Tibial artery (tissue), 4 donors: Measurements from ENCODE around the gene PKDREJ.
"Not testable (repeated sequence)": the region's sequence is repeated elsewhere in the genome, so short reads cannot be mapped to it uniquely, and the experiment has no call there.

ENCODE experiments used
- DNase-seq, 2 donors: peaks; one replicate each; pipeline ENCODE4 v3.0.0-alpha.2; 2019
- H3K27ac ChIP-seq, 2 donors: fragments of 200-600 bp; sonication (generic) in 1 of 2; 1 replicate in 1 of 2; 2 replicates in 1 of 2; pipeline ENCODE4 v1.5.1; 2018 to 2019; ENCODE audit warnings: mild to moderate bottlenecking in 1 of 2
- H3K27me3 ChIP-seq, 2 donors: fragments of 200-600 bp; sonication (generic) in 1 of 2; one replicate each; pipeline versions ENCODE4 v1.5.1 to v1.6.0; 2016 to 2019
- H3K36me3 ChIP-seq, 3 donors: fragments of 200-600 bp; sonication (generic) in 2 of 3; one replicate each; pipeline ENCODE4 v1.5.1; 2016 to 2019; ENCODE audit warnings: mild to moderate bottlenecking in 2 of 3
- H3K4me1 ChIP-seq, 4 donors: fragments of 200-600 bp; sonication (generic) in 2 of 4; 1 replicate in 3 of 4; 2 replicates in 1 of 4; pipeline ENCODE4 v1.5.1; 2016 to 2019
- H3K4me3 ChIP-seq, 2 donors: fragments of 200-600 bp; sonication (generic) in 1 of 2; 1 replicate in 1 of 2; 2 replicates in 1 of 2; pipeline ENCODE4 v1.5.1; 2018 to 2019; ENCODE audit warnings: mild to moderate bottlenecking in 2 of 2
- H3K9me3 ChIP-seq, 3 donors: fragments of 200-600 bp; sonication (generic) in 1 of 3; one replicate each; pipeline ENCODE4 v1.5.1; 2016 to 2019
- CTCF ChIP-seq, 2 experiments: fragments of 200-600 bp in 1 of 2; fragments of 450-650 bp in 1 of 2; IDR thresholded peaks; one replicate each; pipeline ENCODE4 v1.5.1; 2017 to 2019; ENCODE audit warnings: antibody characterized with exemption in 2 of 2, mild to moderate bottlenecking in 1 of 2, moderate library complexity in 1 of 2
- intact Hi-C: fragments of 100-400 bp; cut with DNase I; formaldehyde crosslinking; loops from one replicate; pipeline ENCODE4 v1.15.0; 2023; ENCODE audit warnings: low total_unique reads

Gene PKDREJ

GRCh38 chr22:46263216-46263590, at the start of gene PKDREJ:
PKDREJ (minus strand) TSS chr22:46263343; CDS start chr22:46263322, 21 bp downstream.
- Histone ChIP-seq H3K36me3 (no peaks in the 10 kb centered on the region), H3K27ac (no peak within 1 kb of the TSS), H3K9me3 (peaks cover 0 to 4% (median 0%) of the 10 kb centered on the region in 3 donors), H3K27me3 (peaks cover 0 to 19% of the 10 kb centered on the region in 2 donors), H3K4me3 (peak within 1 kb of the TSS; percentile 39 to 45), H3K4me1 (peaks cover 0 to 21% (median 7%) of the 10 kb centered on the region in 4 donors)
- DNase-seq = peak in 1 of 2 donors; percentile 64
- intact Hi-C loops = no loop called here
- TF ChIP-seq CTCF (IDR thresholded peaks at IDR 0.05) = no peak

GRCh38 chr22:46312848-46313247, 49.7 kb upstream of the PKDREJ start:
- H3K36me3 ChIP-seq, H3K27ac ChIP-seq, DNase-seq, H3K4me1 ChIP-seq, H3K4me3 ChIP-seq, H3K27me3 ChIP-seq, H3K9me3 ChIP-seq: not testable (repeated sequence)
- intact Hi-C loops = loop anchor here (2.0 kb wide), 1 partner anchor 190 kb away; no protein-coding TSS in a partner anchor

GRCh38 chr22:46312056-46312455, 48.9 kb upstream of the PKDREJ start:
- H3K4me1 ChIP-seq = no peaks in the 10 kb centered on the region
- H3K4me3 ChIP-seq = no peak overlapping the region
- TF ChIP-seq CTCF (IDR thresholded peaks at IDR 0.05) = no peak
- H3K27ac ChIP-seq = no peak overlapping the region
- intact Hi-C loops = loop anchor here (2.0 kb wide), 1 partner anchor 189 kb away; no protein-coding TSS in a partner anchor
- no peaks in the 10 kb centered on the region for H3K27me3 ChIP-seq
- no peaks in the 10 kb centered on the region for H3K9me3 ChIP-seq
- no peaks in the 10 kb centered on the region for H3K36me3 ChIP-seq
- DNase-seq = no peak

GRCh38 chr22:46309526-46310085, 46.5 kb upstream of the PKDREJ start:
- intact Hi-C loops = no loop called here
- H3K36me3 ChIP-seq = no peaks in the 10 kb centered on the region
- H3K27me3 ChIP-seq = no peaks in the 10 kb centered on the region
- H3K27ac ChIP-seq = no peak overlapping the region
- H3K9me3 ChIP-seq = no peaks in the 10 kb centered on the region
- no peak for DNase-seq
- no peak overlapping the region for H3K4me3 ChIP-seq
- no peaks in the 10 kb centered on the region for H3K4me1 ChIP-seq
- no peak for TF ChIP-seq CTCF (IDR thresholded peaks at IDR 0.05)

GRCh38 chr22:46308283-46308988, 45.3 kb upstream of the PKDREJ start:
- H3K9me3 ChIP-seq = no peaks in the 10 kb centered on the region
- no peak overlapping the region for H3K4me3 ChIP-seq
- H3K27ac ChIP-seq = no peak overlapping the region
- H3K27me3 ChIP-seq = no peaks in the 10 kb centered on the region
- intact Hi-C loops = no loop called here
- no peaks in the 10 kb centered on the region for H3K4me1 ChIP-seq
- no peak for TF ChIP-seq CTCF (IDR thresholded peaks at IDR 0.05)
- no peaks in the 10 kb centered on the region for H3K36me3 ChIP-seq
- no peak for DNase-seq

GRCh38 chr22:46303347-46303965, 40.3 kb upstream of the PKDREJ start:
- no peak overlapping the region for H3K27ac ChIP-seq
- no peak for TF ChIP-seq CTCF (IDR thresholded peaks at IDR 0.05)
- no peak for DNase-seq
- intact Hi-C loops = no loop called here
- no peaks in the 10 kb centered on the region for H3K36me3 ChIP-seq
- H3K27me3 ChIP-seq = no peaks in the 10 kb centered on the region
- H3K9me3 ChIP-seq = no peaks in the 10 kb centered on the region
- H3K4me3 ChIP-seq = no peak overlapping the region
- H3K4me1 ChIP-seq = no peaks in the 10 kb centered on the region
